HepG2 (cell line): Measurements from ENCODE around the gene NPHP1. TPM values are rescaled to one million over a fixed set of nuclear protein-coding genes. Genes with fewer than 3 reads are reported as not detected.

Experiments used
- ATAC-seq: fragments of 200-7000 bp; cut with Tn5 transposase; 3 replicates; pipeline ENCODE4 v1.9.1; 2020; ENCODE audit warnings: mild to moderate bottlenecking, moderate library complexity
- BruUV-seq: library from RNA; stranded (reverse); fragments of 400-500 nt; replicated peaks from 2 replicates; lab custom pipeline; 2021; lab: Mats Ljungman, UMichigan
- CTCF ChIA-PET: fragments of 300-600 bp; formaldehyde crosslinking; extraction: SDS; loops from one replicate; lab custom pipeline; 2021; ENCODE audit warnings: low total read pairs, inconsistent platforms, low intra/inter-chr PET ratio; lab: Yijun Ruan, JAX
- POLR2A ChIA-PET: fragments of 350-600 bp; sonication (Branson Sonifier 250); formaldehyde crosslinking; loops from one replicate; lab custom pipeline; 2020; ENCODE audit warnings: antibody characterized with exemption, inconsistent platforms; lab: Yijun Ruan, JAX
- DNase-seq: peaks from one replicate; pipeline ENCODE4 v3.0.0-alpha.2; 2015; ENCODE audit warnings: low spot score
- FAIRE-seq: peaks from 3 replicates; lab custom pipeline; 2011; peaks lifted over from hg19 to GRCh38; lab: Jason Lieb, UNC
- H2AFZ ChIP-seq: one replicate; pipeline ENCODE4 v1.6.1; 2011; ENCODE audit warnings: low read length, inconsistent platforms
- H3K27ac ChIP-seq: fragments of 300-600 bp; 3 replicates; pipeline ENCODE4 v1.8.0; 2011; ENCODE audit warnings: mixed run types, mild to moderate bottlenecking, mixed read lengths, low read length, inconsistent platforms; ENCODE audit not compliant: insufficient read depth; ENCODE audit errors: extremely low read length
- H3K27me3 ChIP-seq, 2 experiments: fragments of 200-600 bp in 1 of 2; 2 replicates in 1 of 2; 3 replicates in 1 of 2; pipeline versions ENCODE4 v1.6.0 to v1.8.0; 2011; ENCODE audit warnings: low read length in 2 of 2, mild to moderate bottlenecking in 2 of 2, moderate library complexity in 2 of 2, inconsistent platforms in 1 of 2; ENCODE audit not compliant: insufficient read depth in 2 of 2, control insufficient read depth in 1 of 2
- H3K36me3 ChIP-seq, 2 experiments: fragments of 200-600 bp in 1 of 2; replicated peaks in 1 of 2; 2 replicates in 1 of 2; 3 replicates in 1 of 2; pipeline versions ENCODE4 v1.5.1 to v1.8.0; 2011; ENCODE audit warnings: low read length in 2 of 2, inconsistent platforms in 1 of 2; ENCODE audit not compliant: insufficient read depth in 2 of 2, control insufficient read depth in 1 of 2
- H3K4me1 ChIP-seq: 2 replicates; pipeline ENCODE4 v1.5.1; 2012; ENCODE audit warnings: low read length, inconsistent platforms; ENCODE audit not compliant: insufficient read depth
- H3K4me2 ChIP-seq: 2 replicates; pipeline ENCODE4 v1.6.0; 2011; ENCODE audit warnings: low read depth, low read length, inconsistent platforms
- H3K4me3 ChIP-seq, 3 experiments: fragments of 200-600 bp in 1 of 3; sonication (generic), shearing (Covaris generic) in 1 of 3; replicated peaks in 1 of 3; 2 replicates each; pipeline ENCODE4 v1.5.1; 2011 to 2016; ENCODE audit warnings: low read length in 3 of 3, inconsistent platforms in 2 of 3, low read depth in 2 of 3, mild to moderate bottlenecking in 2 of 3, control low read depth in 1 of 3, mixed read lengths in 1 of 3; ENCODE audit not compliant: insufficient read depth in 1 of 3
- H3K79me2 ChIP-seq: one replicate; pipeline ENCODE4 v1.6.1; 2011; ENCODE audit warnings: low read length, inconsistent platforms; ENCODE audit not compliant: insufficient read depth
- H3K9ac ChIP-seq: 2 replicates; pipeline ENCODE4 v1.6.0; 2011; ENCODE audit warnings: mild to moderate bottlenecking, low read depth, low read length, inconsistent platforms; ENCODE audit not compliant: insufficient read depth
- H3K9me3 ChIP-seq: 2 replicates; pipeline ENCODE4 v1.5.1; 2012; ENCODE audit warnings: mild to moderate bottlenecking, low read length
- H4K20me1 ChIP-seq: 2 replicates; pipeline ENCODE4 v1.6.0; 2011; ENCODE audit warnings: inconsistent platforms, mild to moderate bottlenecking, low read length, moderate library complexity; ENCODE audit not compliant: insufficient read depth
- ATF7 ChIP-seq, 2 experiments: fragments of 450-650 bp in 1 of 2; sonication (generic) in 1 of 2; formaldehyde crosslinking in 1 of 2; IDR thresholded peaks; 2 replicates each; pipeline versions ENCODE4 v1.4.0 to v1.6.1; 2016 to 2020; ENCODE audit warnings: antibody characterized with exemption in 1 of 2, mild to moderate bottlenecking in 1 of 2, missing genetic modification reagents in 1 of 2
- GATAD1 ChIP-seq: IDR thresholded peaks from 2 replicates; pipeline ENCODE4 v1.6.1; 2016; ENCODE audit warnings: missing genetic modification reagents, missing compliant biosample characterization
- HOXA3 ChIP-seq: sonication (generic); formaldehyde crosslinking; IDR thresholded peaks from 2 replicates; pipeline ENCODE4 v1.5.0; 2020; ENCODE audit warnings: missing genetic modification reagents
- KLF12 ChIP-seq: sonication (generic); formaldehyde crosslinking; IDR thresholded peaks from 2 replicates; pipeline ENCODE4 v1.4.0; 2020; ENCODE audit warnings: missing genetic modification reagents, borderline replicate concordance
- KLF6 ChIP-seq: IDR thresholded peaks from 2 replicates; pipeline ENCODE4 v1.8.0; 2016; ENCODE audit warnings: missing biosample characterization, missing genetic modification reagents
- NPAS2 ChIP-seq: sonication (generic); formaldehyde crosslinking; IDR thresholded peaks from 2 replicates; pipeline ENCODE4 v1.8.0; 2022; ENCODE audit warnings: mild to moderate bottlenecking, missing genetic modification reagents, borderline replicate concordance
- RARG ChIP-seq: sonication (generic); formaldehyde crosslinking; IDR thresholded peaks from 2 replicates; pipeline ENCODE4 v1.4.0; 2020; ENCODE audit warnings: low read depth, mild to moderate bottlenecking, missing genetic modification reagents
- SKI ChIP-seq: fragments of 450-650 bp; IDR thresholded peaks from one replicate; pipeline ENCODE4 v1.6.1; 2018; ENCODE audit warnings: mild to moderate bottlenecking; ENCODE audit not compliant: partially characterized antibody
- STAT5B ChIP-seq: sonication (generic); formaldehyde crosslinking; IDR thresholded peaks from 2 replicates; pipeline ENCODE4 v1.4.0; 2020; ENCODE audit warnings: missing genetic modification reagents
- SYNCRIP ChIP-seq: fragments of 200-400 bp; formaldehyde crosslinking; IDR thresholded peaks from 2 replicates; pipeline ENCODE4 v1.6.1; 2018; ENCODE audit warnings: mild to moderate bottlenecking, low read depth, low read length; ENCODE audit not compliant: insufficient read depth
- ZBED4 ChIP-seq: sonication (generic); formaldehyde crosslinking; IDR thresholded peaks from 2 replicates; pipeline ENCODE4 v1.4.0; 2020; ENCODE audit warnings: missing genetic modification reagents, borderline replicate concordance
- ZBTB7B ChIP-seq: sonication (generic); formaldehyde crosslinking; IDR thresholded peaks from 2 replicates; pipeline ENCODE4 v1.4.0; 2020; ENCODE audit warnings: missing genetic modification reagents
- ZNF343 ChIP-seq: sonication (generic); formaldehyde crosslinking; IDR thresholded peaks from 2 replicates; pipeline ENCODE4 v1.4.0; 2020; ENCODE audit warnings: mild to moderate bottlenecking, missing genetic modification reagents
- ZNF574 ChIP-seq: sonication (generic); formaldehyde crosslinking; IDR thresholded peaks from 2 replicates; pipeline ENCODE4 v1.4.0; 2020; ENCODE audit warnings: missing genetic modification reagents
- in situ Hi-C: cut with HindIII; loops from 2 replicates; pipeline ENCODE4 v1.10.0; 2017; ENCODE audit warnings: low pct_unique_long_range_greater_than_20kb; ENCODE audit not compliant: extremely low pct_ligation_motif_present
- intact Hi-C: fragments of 100-400 bp; cut with micrococcal nuclease; formaldehyde crosslinking; loops from one replicate; pipeline ENCODE4 v1.10.0; 2022; ENCODE audit not compliant: unreplicated experiment
- polyA plus RNA-seq, 8 experiments: library from polyadenylated mRNA; depleted of rRNA in 3 of 8; stranded (reverse) in 7 of 8; unstranded in 1 of 8; fragments of >200 nt; fragmentation: Illumina TruSeq in 4 of 8; extraction: Trizol in 4 of 8; gene quantifications; 2 replicates each; pipeline versions ENCODE4 v1.2.1 to v1.2.3, GENCODE V29; 2011 to 2016; ENCODE audit warnings: low read depth in 4 of 8, missing spikeins in 1 of 8, mixed read lengths in 1 of 8; ENCODE audit not compliant: insufficient read depth in 1 of 8
- total RNA-seq, 5 experiments: library from RNA; depleted of rRNA; stranded (reverse); fragments of >200 nt; fragmentation: Illumina TruSeq; extraction: Trizol; gene quantifications; 2 replicates each; pipeline ENCODE4 v1.2.3, GENCODE V29; 2016; ENCODE audit warnings: low read depth in 1 of 5
- TF ChIP-seq, protein P1 (sequence below): sonication (generic); formaldehyde crosslinking; IDR thresholded peaks from 2 replicates; pipeline ENCODE4 v1.5.0; 2020; ENCODE audit warnings: mild to moderate bottlenecking, missing genetic modification reagents, borderline replicate concordance

Gene NPHP1
- total and polyA plus RNA-seq, 2 of the 13 experiments (the other 11 are each of a cell fraction or from before 2014, with no cell fraction given), result 2.7 to 4.8 TPM

DNA sequence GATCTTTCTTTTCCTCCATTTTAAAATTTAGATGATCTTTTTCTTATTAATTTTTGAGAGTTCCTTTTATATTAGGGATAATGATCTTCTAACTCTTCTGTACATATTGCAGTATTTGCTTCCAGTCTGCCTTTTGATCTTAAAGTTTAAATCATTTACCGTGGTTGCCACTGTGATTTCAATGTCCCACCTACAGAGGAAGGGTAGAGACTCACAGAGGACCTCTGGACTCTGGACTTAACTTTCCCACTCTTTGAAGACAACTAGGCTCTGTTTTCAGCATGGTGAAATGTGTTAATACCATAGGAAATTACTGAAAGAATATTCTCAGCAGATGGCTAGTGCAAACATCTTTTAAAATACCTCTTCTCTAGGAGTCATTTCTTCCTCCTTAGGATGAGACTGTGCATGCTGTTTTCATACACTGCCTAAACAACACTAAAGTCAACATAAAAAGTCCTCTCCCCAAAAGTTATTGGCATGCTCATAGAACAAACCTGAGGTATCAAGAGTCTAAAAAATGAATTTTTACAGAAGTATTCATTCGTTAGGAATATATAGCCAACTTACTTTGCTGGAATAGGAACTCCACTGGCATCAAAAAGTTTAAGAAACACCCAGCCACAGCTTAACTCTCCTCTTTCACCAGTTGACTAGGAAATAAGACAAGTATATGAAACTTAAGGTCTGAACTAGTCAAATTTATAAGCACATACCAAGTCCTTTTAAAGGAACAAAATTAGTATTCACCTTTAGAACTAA is 58.4 kb downstream of the NPHP1 start (continued):
- TF ChIP-seq, protein P1, sequence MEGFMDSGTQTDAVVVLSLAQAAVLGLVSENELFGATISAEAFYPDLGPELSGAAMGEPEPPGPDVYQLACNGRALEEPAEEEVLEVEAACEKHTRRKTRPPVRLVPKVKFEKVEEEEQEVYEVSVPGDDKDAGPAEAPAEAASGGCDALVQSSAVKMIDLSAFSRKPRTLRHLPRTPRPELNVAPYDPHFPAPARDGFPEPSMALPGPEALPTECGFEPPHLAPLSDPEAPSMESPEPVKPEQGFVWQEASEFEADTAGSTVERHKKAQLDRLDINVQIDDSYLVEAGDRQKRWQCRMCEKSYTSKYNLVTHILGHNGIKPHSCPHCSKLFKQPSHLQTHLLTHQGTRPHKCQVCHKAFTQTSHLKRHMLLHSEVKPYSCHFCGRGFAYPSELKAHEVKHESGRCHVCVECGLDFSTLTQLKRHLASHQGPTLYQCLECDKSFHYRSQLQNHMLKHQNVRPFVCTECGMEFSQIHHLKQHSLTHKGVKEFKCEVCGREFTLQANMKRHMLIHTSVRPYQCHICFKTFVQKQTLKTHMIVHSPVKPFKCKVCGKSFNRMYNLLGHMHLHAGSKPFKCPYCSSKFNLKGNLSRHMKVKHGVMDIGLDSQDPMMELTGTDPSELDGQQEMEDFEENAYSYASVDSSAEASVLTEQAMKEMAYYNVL (CRISPR knock-in tag), result peak; percentile 80; the same call in 1 of the 2 replicates
- TF ChIP-seq ZBTB7B (CRISPR knock-in tag) (no peak; the same call in 1 of the 2 replicates), SYNCRIP (no peak), HOXA3 (CRISPR knock-in tag) (peak; percentile 33; the same call in 1 of the 2 replicates), ZBED4 (no peak)

DNA sequence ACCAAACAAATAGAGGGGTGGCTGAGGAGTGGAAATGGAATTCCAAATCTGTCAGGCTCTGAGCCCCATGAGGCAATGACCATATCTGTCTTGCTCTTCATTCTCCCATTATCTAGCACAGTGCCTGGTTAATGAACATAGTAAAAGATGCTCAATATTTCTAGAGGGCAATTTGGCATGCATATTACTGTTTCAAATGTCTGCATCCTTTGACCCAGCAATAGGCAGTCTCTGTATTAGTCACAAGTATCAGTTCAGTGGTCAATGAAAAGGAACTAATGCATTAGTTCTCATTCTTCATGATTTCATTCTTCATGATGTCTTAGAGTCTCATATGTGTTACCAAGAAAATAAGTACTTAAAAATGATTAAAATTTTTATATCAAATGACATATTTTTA is 60.8 kb downstream of the NPHP1 start:
- H4K20me1 ChIP-seq, result no peaks in the 10 kb centered on the region
- no peaks in the 10 kb centered on the region for H3K36me3 ChIP-seq
- no peak overlapping the region for H3K27ac ChIP-seq
- ChIA-PET CTCF (no interaction called here), POLR2A (no interaction called here)
- H3K4me3 ChIP-seq, result no peak overlapping the region
- no peaks in the 10 kb centered on the region for H3K27me3 ChIP-seq
- in situ Hi-C loops, result no loop called here
- no peak overlapping the region for H3K4me2 ChIP-seq
- no peak overlapping the region for H2AFZ ChIP-seq
- ATAC-seq (no peak), DNase-seq (no peak), FAIRE-seq (no peak)
- no TSS peak for BruUV-seq
- intact Hi-C loops, result no loop called here
- no peaks in the 10 kb centered on the region for H3K79me2 ChIP-seq
- H3K9me3 ChIP-seq, result 0 out of 2 replicates have a peak, but pooled peaks cover 3% of the 10 kb centered on the region
- H3K4me1 ChIP-seq, result peaks cover 37% of the 10 kb centered on the region
- no peak overlapping the region for H3K9ac ChIP-seq
- TF ChIP-seq STAT5B (no peak), NPAS2 (CRISPR knock-in tag) (no peak), ZNF574 (CRISPR knock-in tag) (no peak), KLF12 (no peak), ATF7 (IDR thresholded peaks at IDR 0.05) (no peak), ATF7 (CRISPR knock-in tag; IDR thresholded peaks at IDR 0.05) (no peak), SKI (no peak), RARG (CRISPR knock-in tag) (no peak), GATAD1 (CRISPR knock-in tag) (no peak), ZNF343 (CRISPR knock-in tag) (no peak), KLF6 (CRISPR knock-in tag) (no peak)
